ENCODE measurements around the gene VARS1.

Gene VARS1

GRCh38 chr6:31764198-31764597 is 31.4 kb downstream of the VARS1 start:
- Histone ChIP-seq H3K27ac (ENCODE audit: low read depth, low read length) (no peak overlapping the region), H3K9me3 (ENCODE audit: low read length) (no peaks in the 10 kb centered on the region), H3K4me3 (ENCODE audit: low read depth in 1 of 2, low read length in 2 of 2) (no peak overlapping the region), H3K4me1 (ENCODE audit: insufficient read depth, low read length) (no peaks in the 10 kb centered on the region), H3K9ac (ENCODE audit: low read length) (no peak overlapping the region), H3K36me3 (ENCODE audit: insufficient read depth, low read length) (no peaks in the 10 kb centered on the region), H3K27me3 (ENCODE audit: control insufficient read depth in 1 of 2, insufficient read depth in 2 of 2, low read length in 2 of 2) (peaks cover 0 to 10% of the 10 kb centered on the region in 2 donors)

DNA sequence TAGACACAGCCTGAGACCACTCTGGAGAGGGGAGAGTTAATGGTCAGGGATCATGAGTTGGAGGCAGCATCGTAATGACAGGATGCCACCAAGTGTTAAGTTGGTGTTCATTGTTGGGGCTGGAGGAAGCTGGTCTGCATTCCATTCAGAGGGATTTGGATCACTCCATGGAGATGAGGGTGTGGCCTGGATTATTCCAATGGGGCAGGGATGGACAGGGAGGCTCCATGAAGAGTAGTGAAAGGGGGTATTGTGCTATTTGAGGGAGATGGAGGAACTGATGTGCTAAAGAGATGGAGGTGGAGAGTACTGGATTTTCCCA is 32.0 kb downstream of the VARS1 start:
- Histone ChIP-seq H3K36me3 (ENCODE audit: insufficient read depth, low read length) (peaks cover 2% of the 10 kb centered on the region), H3K27ac (ENCODE audit: low read depth, low read length) (no peak overlapping the region), H3K9me3 (ENCODE audit: low read length) (no peaks in the 10 kb centered on the region), H3K9ac (ENCODE audit: low read length) (no peak overlapping the region), H3K4me1 (ENCODE audit: insufficient read depth, low read length) (no peaks in the 10 kb centered on the region), H3K27me3 (ENCODE audit: control insufficient read depth in 1 of 2, insufficient read depth in 2 of 2, low read length in 2 of 2) (peaks cover 0 to 10% of the 10 kb centered on the region in 2 donors), H3K4me3 (ENCODE audit: low read depth in 1 of 2, low read length in 2 of 2) (no peak overlapping the region)

- Histone ChIP-seq H3K4me3 (ENCODE audit: low read depth in 1 of 2, low read length in 2 of 2) (no peak overlapping the region), H3K4me1 (ENCODE audit: insufficient read depth, low read length) (no peaks in the 10 kb centered on the region), H3K27me3 (ENCODE audit: control insufficient read depth in 1 of 2, insufficient read depth in 2 of 2, low read length in 2 of 2) (peaks cover 0 to 10% of the 10 kb centered on the region in 2 donors), H3K27ac (ENCODE audit: low read depth, low read length) (no peak overlapping the region), H3K9ac (ENCODE audit: low read length) (no peak overlapping the region), H3K36me3 (ENCODE audit: insufficient read depth, low read length) (peaks cover 3% of the 10 kb centered on the region), H3K9me3 (ENCODE audit: low read length) (no peaks in the 10 kb centered on the region)
These were observed 32.5 kb downstream of the VARS1 start for GRCh38 chr6:31762878-31763618.

GRCh38 chr6:31762356-31762755 is 33.2 kb downstream of the VARS1 start, which contains the start of gene SAPCD1:
SAPCD1 (plus strand) TSS chr6:31762656; CDS start chr6:31763055, 399 bp downstream.
- no peak within 1 kb of the TSS for H3K27ac ChIP-seq (ENCODE audit: low read depth, low read length)

GRCh38 chr6:31761343-31761742 is 34.2 kb downstream of the VARS1 start:
- peaks cover 3% of the 10 kb centered on the region for H3K36me3 ChIP-seq (ENCODE audit: insufficient read depth, low read length)
- no peak overlapping the region for H3K9ac ChIP-seq (ENCODE audit: low read length)

More at GRCh38 chr6:31762356-31762755, 33.2 kb downstream of the VARS1 start, which contains the start of gene SAPCD1:
- Histone ChIP-seq H3K36me3 (ENCODE audit: insufficient read depth, low read length) (peaks cover 3% of the 10 kb centered on the region), H3K4me1 (ENCODE audit: insufficient read depth, low read length) (no peaks in the 10 kb centered on the region), H3K9me3 (ENCODE audit: low read length) (no peaks in the 10 kb centered on the region), H3K4me3 (ENCODE audit: low read depth in 1 of 2, low read length in 2 of 2) (no peak within 1 kb of the TSS), H3K27me3 (ENCODE audit: control insufficient read depth in 1 of 2, insufficient read depth in 2 of 2, low read length in 2 of 2) (peaks cover 0 to 10% of the 10 kb centered on the region in 2 donors), H3K9ac (ENCODE audit: low read length) (no peak within 1 kb of the TSS)

DNA sequence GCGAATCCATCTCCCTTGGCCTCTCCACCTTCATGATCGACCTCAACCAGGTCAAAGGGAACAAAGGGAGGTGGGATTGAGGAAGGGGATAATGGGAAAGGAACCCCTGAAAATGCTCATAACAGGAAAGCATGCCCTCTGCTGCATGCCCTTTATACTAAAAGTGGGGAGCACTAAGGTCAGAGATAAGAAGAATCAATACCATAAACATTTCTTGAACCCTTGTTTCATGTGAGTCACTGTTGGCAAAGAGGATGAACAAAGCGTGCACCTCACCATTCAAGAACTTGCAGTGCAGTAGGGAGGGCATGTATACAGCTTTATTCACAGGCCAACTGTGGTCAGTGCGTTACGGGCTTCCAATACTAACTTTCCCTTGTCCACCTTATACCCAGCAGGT is 34.8 kb downstream of the VARS1 start:
- peaks cover 3% of the 10 kb centered on the region for H3K36me3 ChIP-seq (ENCODE audit: insufficient read depth, low read length)
- no peaks in the 10 kb centered on the region for H3K4me1 ChIP-seq (ENCODE audit: insufficient read depth, low read length)
- H3K27me3 ChIP-seq (ENCODE audit: control insufficient read depth in 1 of 2, insufficient read depth in 2 of 2, low read length in 2 of 2), result peaks cover 0 to 4% of the 10 kb centered on the region in 2 donors
- H3K27ac ChIP-seq (ENCODE audit: low read depth, low read length), result no peak overlapping the region
- no peak overlapping the region for H3K4me3 ChIP-seq (ENCODE audit: low read depth in 1 of 2, low read length in 2 of 2)
- no peaks in the 10 kb centered on the region for H3K9me3 ChIP-seq (ENCODE audit: low read length)
- H3K9ac ChIP-seq (ENCODE audit: low read length), result no peak overlapping the region

More at GRCh38 chr6:31761343-31761742, 34.2 kb downstream of the VARS1 start:
- peaks cover 0 to 9% of the 10 kb centered on the region in 2 donors for H3K27me3 ChIP-seq (ENCODE audit: control insufficient read depth in 1 of 2, insufficient read depth in 2 of 2, low read length in 2 of 2)
- no peak overlapping the region for H3K4me3 ChIP-seq (ENCODE audit: low read depth in 1 of 2, low read length in 2 of 2)
- H3K27ac ChIP-seq (ENCODE audit: low read depth, low read length), result no peak overlapping the region
- H3K4me1 ChIP-seq (ENCODE audit: insufficient read depth, low read length), result no peaks in the 10 kb centered on the region
- no peaks in the 10 kb centered on the region for H3K9me3 ChIP-seq (ENCODE audit: low read length)

- no peak overlapping the region for H3K4me3 ChIP-seq (ENCODE audit: low read depth in 1 of 2, low read length in 2 of 2)
- H3K27ac ChIP-seq (ENCODE audit: low read depth, low read length), result no peak overlapping the region
- peaks cover 3% of the 10 kb centered on the region for H3K36me3 ChIP-seq (ENCODE audit: insufficient read depth, low read length)
- H3K4me1 ChIP-seq (ENCODE audit: insufficient read depth, low read length), result no peaks in the 10 kb centered on the region
- H3K9me3 ChIP-seq (ENCODE audit: low read length), result no peaks in the 10 kb centered on the region
- no peaks in the 10 kb centered on the region for H3K27me3 ChIP-seq (ENCODE audit: control insufficient read depth in 1 of 2, insufficient read depth in 2 of 2, low read length in 2 of 2)
- no peak overlapping the region for H3K9ac ChIP-seq (ENCODE audit: low read length)
These were observed 37.3 kb downstream of the VARS1 start for GRCh38 chr6:31758281-31758680.

- Histone ChIP-seq H3K9ac (ENCODE audit: low read length) (no peak overlapping the region), H3K4me1 (ENCODE audit: insufficient read depth, low read length) (no peaks in the 10 kb centered on the region)
These were observed 42.7 kb downstream of the VARS1 start for GRCh38 chr6:31752739-31753319.

DNA sequence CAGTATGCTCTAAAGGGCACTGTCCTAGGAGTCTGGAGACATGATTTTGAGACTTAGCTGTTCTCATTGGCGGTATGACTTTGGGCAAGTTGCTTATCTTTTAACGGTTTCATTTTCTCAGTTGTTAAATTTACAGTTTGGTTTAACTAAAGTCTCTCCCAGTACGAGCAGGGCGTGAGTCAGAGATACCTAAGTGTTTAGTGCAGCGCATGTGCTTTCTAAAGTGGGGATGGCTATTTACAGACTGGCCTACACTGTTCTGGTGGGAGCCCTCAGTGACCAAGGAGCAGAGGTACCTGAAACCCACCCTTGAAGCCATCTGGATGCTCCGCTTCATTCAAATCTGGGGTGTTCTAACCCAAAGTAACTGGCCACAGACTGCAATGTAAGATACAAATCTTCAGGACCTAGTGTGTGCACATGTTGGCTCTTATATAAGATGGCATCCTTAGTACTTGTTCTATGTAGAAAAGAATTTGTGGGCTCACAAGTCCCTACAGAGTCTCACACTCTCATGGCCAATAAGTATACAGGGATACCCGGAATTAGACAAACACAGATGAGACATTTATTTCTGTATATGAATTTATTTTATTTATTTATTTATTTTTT is 45.0 kb downstream of the VARS1 start:
- no peaks in the 10 kb centered on the region for H3K27me3 ChIP-seq (ENCODE audit: control insufficient read depth in 1 of 2, insufficient read depth in 2 of 2, low read length in 2 of 2)

More at GRCh38 chr6:31752739-31753319, 42.7 kb downstream of the VARS1 start:
- H3K27me3 ChIP-seq (ENCODE audit: control insufficient read depth in 1 of 2, insufficient read depth in 2 of 2, low read length in 2 of 2), result no peaks in the 10 kb centered on the region
- H3K9me3 ChIP-seq (ENCODE audit: low read length), result no peaks in the 10 kb centered on the region
- no peaks in the 10 kb centered on the region for H3K36me3 ChIP-seq (ENCODE audit: insufficient read depth, low read length)
- no peak overlapping the region for H3K4me3 ChIP-seq (ENCODE audit: low read depth in 1 of 2, low read length in 2 of 2)
- H3K27ac ChIP-seq (ENCODE audit: low read depth, low read length), result no peak overlapping the region

GRCh38 chr6:31749301-31750036 is 46.1 kb downstream of the VARS1 start:
- H3K27me3 ChIP-seq (ENCODE audit: control insufficient read depth in 1 of 2, insufficient read depth in 2 of 2, low read length in 2 of 2), result no peaks in the 10 kb centered on the region

More for the DNA sequence above, 45.0 kb downstream of the VARS1 start:
- Histone ChIP-seq H3K27ac (ENCODE audit: low read depth, low read length) (no peak overlapping the region), H3K4me1 (ENCODE audit: insufficient read depth, low read length) (peaks cover 7% of the 10 kb centered on the region), H3K4me3 (ENCODE audit: low read depth in 1 of 2, low read length in 2 of 2) (no peak overlapping the region), H3K9me3 (ENCODE audit: low read length) (no peaks in the 10 kb centered on the region), H3K36me3 (ENCODE audit: insufficient read depth, low read length) (no peaks in the 10 kb centered on the region), H3K9ac (ENCODE audit: low read length) (no peak overlapping the region)

More at GRCh38 chr6:31749301-31750036, 46.1 kb downstream of the VARS1 start:
- Histone ChIP-seq H3K27ac (ENCODE audit: low read depth, low read length) (no peak overlapping the region), H3K9me3 (ENCODE audit: low read length) (no peaks in the 10 kb centered on the region), H3K4me3 (ENCODE audit: low read depth in 1 of 2, low read length in 2 of 2) (no peak overlapping the region), H3K9ac (ENCODE audit: low read length) (no peak overlapping the region), H3K36me3 (ENCODE audit: insufficient read depth, low read length) (no peaks in the 10 kb centered on the region), H3K4me1 (ENCODE audit: insufficient read depth, low read length) (peaks cover 7% of the 10 kb centered on the region)

Measured in muscle layer of colon (tissue), 2 donors.